ENCODE data around the gene GIGYF1. TPM values are rescaled to one million over a fixed set of nuclear protein-coding genes. Genes with fewer than 3 reads are reported as not detected.

The GIGYF1 gene
- total RNA-seq, 1 donor from 2014 or later = 95.1 TPM

DNA sequence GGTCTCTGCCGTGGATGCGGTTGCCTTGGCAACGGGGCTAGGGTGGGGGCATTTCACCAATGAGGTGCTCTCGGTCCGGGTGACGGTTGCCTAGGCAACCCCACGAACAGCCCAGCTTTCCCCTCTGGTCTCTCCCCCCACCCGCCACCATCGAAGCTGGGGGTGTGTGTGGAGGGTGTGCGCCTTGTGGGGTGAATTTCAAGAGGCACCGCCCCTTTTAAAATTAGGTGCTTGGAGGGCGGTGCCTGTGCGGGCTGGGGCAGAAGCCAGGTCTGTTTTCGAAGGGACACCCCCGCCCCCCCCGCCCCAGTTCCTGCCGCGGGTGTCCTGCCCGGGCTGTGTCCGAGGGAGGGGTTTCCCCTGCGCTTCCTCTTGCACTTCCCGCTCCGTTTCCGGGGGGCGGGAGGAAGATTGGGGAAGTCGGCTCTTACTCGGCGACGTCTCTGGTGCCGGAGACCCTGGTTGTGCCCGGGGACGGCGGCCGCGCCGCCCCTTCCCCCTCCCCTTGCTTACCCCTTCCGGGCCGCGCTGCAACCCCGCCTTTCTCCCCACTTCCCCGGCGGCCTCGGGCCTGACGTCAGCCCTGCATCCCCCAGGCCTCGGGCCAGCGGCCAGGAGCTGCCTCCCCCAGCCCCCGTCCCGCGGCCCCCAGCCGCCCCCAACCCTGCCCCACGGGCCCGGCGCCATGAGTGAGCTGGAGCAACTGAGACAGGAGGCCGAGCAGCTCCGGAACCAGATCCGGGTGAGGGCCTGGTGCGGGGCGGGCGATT is 18.3 kb downstream of the GIGYF1 start:
- H3K36me3 Mint-ChIP-seq (ENCODE audit: insufficient read depth) = peaks cover 6% of the 10 kb centered on the region
- H3K4me1 Mint-ChIP-seq (ENCODE audit: low read depth) = peaks cover 2% of the 10 kb centered on the region
- H3K9me3 Mint-ChIP-seq (ENCODE audit: low read depth) = no peaks in the 10 kb centered on the region
- H3K27ac Mint-ChIP-seq = peak overlapping the region; percentile 56
- TF ChIP-seq, protein P1, sequence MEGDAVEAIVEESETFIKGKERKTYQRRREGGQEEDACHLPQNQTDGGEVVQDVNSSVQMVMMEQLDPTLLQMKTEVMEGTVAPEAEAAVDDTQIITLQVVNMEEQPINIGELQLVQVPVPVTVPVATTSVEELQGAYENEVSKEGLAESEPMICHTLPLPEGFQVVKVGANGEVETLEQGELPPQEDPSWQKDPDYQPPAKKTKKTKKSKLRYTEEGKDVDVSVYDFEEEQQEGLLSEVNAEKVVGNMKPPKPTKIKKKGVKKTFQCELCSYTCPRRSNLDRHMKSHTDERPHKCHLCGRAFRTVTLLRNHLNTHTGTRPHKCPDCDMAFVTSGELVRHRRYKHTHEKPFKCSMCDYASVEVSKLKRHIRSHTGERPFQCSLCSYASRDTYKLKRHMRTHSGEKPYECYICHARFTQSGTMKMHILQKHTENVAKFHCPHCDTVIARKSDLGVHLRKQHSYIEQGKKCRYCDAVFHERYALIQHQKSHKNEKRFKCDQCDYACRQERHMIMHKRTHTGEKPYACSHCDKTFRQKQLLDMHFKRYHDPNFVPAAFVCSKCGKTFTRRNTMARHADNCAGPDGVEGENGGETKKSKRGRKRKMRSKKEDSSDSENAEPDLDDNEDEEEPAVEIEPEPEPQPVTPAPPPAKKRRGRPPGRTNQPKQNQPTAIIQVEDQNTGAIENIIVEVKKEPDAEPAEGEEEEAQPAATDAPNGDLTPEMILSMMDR (IDR thresholded peaks at IDR 0.05; ENCODE audit: unreplicated experiment) = no peak
- DNase-seq (ENCODE audit: low spot score, unreplicated experiment) = peak; percentile 38
- peak overlapping the region; percentile 68 for H3K4me3 Mint-ChIP-seq (ENCODE audit: low read depth)
- H3K27me3 Mint-ChIP-seq = peaks cover 10% of the 10 kb centered on the region

DNA sequence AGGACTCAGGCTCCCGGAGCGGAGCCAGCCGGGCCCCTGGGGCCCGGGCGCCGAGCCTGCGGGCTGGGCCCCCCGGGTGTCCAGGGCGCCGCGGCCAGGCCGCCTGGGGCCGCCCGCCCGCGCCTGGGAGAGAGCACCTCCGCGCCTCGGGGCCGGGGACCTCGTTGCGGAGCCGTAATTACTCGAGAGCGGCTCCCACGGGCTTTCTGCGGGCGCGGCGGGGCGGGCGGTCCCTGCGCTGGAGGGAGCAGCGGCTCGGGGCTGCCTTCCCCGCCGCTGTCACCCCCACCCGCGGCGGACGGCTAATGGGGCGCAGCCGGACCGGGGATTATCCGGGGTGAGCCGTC is 19.0 kb downstream of the GIGYF1 start:
- Mint-ChIP-seq H3K4me1 (ENCODE audit: low read depth) (peaks cover 2% of the 10 kb centered on the region), H3K4me3 (ENCODE audit: low read depth) (peak overlapping the region; percentile 91), H3K36me3 (ENCODE audit: insufficient read depth) (peaks cover 6% of the 10 kb centered on the region), H3K27ac (no peak overlapping the region), H3K27me3 (peaks cover 14% of the 10 kb centered on the region), H3K9me3 (ENCODE audit: low read depth) (no peaks in the 10 kb centered on the region)
- DNase-seq (ENCODE audit: low spot score, unreplicated experiment) = no peak
- TF ChIP-seq, protein P1 (IDR thresholded peaks at IDR 0.05; ENCODE audit: unreplicated experiment) = no peak

DNA sequence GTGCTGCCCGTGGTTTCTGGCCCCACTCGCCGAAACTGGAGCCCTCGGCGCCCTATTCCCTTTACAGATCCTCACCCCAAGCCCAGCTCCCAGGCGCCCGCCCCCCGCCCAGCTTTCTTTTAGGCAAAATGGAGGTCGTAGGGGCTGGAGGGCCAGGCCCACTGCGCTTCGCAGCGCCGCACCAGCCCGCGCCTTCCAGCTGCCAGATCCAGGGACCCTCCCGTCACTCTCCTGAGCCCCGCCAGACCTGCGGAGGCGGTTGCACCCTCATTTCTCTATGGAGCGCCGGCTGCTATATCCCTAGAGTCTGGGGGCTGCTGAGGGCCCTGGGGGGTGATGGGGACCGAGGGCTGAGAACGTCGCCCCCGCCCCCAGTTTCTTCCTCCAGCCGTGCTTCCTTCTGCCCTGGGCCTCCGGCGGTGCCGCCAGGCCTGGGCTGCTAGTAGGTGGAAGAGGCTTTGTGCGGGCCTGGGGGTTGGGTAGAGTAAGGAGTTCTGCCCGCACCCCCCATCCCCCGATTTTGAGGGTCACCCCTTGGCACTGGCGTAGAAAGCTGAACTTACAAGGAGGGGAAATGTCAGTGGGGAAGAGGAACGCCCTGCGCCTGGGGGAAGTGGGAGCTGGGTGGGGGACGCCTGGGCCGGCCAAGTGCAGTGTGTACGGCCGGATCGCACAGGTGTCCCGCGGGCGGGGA is 19.5 kb downstream of the GIGYF1 start:
- H3K9me3 Mint-ChIP-seq (ENCODE audit: low read depth) = no peaks in the 10 kb centered on the region
- H3K36me3 Mint-ChIP-seq (ENCODE audit: insufficient read depth) = peaks cover 6% of the 10 kb centered on the region
- TF ChIP-seq, protein P1 (IDR thresholded peaks at IDR 0.05; ENCODE audit: unreplicated experiment) = no peak
- H3K4me1 Mint-ChIP-seq (ENCODE audit: low read depth) = peaks cover 2% of the 10 kb centered on the region
- no peak for DNase-seq (ENCODE audit: low spot score, unreplicated experiment)
- peaks cover 18% of the 10 kb centered on the region for H3K27me3 Mint-ChIP-seq
- peak overlapping the region; percentile 91 for H3K27ac Mint-ChIP-seq
- H3K4me3 Mint-ChIP-seq (ENCODE audit: low read depth) = peak overlapping the region; percentile 91

DNA sequence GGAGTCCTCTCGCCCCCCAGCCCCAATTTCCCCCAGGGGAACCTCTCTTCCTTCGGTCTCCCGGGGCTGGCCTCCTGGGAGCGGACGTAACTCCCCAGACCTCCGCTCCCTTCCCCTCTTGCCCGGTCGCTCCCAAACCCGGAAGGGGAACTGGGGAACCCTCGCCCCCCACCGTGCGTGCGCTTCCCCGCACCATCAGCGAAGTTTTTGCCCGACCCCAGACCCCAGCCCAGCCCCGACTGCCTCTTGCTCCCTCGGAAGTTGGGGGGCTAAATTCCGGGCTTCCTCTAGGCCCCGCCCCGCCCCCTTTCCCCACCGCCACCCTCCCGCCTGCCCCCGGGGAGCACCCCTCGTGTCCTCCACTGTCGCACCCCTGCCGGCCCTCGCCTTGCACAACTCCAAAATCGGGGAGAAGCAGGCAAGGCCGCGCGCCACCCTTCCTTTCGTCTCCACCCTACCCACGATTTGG is 20.1 kb downstream of the GIGYF1 start:
- Mint-ChIP-seq H3K9me3 (ENCODE audit: low read depth) (no peaks in the 10 kb centered on the region), H3K36me3 (ENCODE audit: insufficient read depth) (peaks cover 6% of the 10 kb centered on the region), H3K27ac (peak overlapping the region; percentile 91), H3K4me3 (ENCODE audit: low read depth) (peak overlapping the region; percentile 91), H3K4me1 (ENCODE audit: low read depth) (peaks cover 2% of the 10 kb centered on the region), H3K27me3 (peaks cover 21% of the 10 kb centered on the region)
- DNase-seq (ENCODE audit: low spot score, unreplicated experiment) = no peak
- TF ChIP-seq, protein P1 (IDR thresholded peaks at IDR 0.05; ENCODE audit: unreplicated experiment) = no peak

DNA sequence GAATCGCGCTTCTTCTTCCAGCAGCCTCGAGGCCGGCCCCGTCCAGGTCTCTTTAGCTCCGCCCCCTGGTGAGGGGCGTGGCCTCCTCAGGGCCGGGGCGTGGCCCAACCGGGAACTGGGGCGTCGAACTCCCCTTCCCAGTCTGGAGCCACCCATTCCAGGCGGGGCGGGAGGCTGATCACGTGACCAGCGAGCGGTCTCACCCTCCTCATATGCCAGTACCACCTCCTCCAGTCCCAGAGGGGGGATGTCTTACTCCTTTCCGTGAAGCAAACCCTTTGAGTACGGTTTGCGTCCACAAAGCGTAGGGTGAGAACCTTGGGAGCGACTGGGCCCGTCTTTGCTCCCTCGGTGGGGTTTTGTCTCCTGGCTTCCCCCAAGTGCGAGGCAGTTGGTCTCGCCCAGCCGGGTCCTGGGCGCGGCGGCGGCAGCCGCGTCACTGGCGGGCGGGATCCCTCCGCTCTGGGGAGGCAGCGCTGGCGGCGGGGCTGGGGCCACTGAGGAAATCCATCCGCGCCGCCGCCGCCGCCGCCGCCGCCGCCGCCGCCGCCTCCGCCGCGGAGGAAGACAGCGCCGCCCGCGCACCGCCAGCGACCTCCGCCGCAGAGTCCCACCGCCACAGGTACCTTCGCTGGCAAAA is 20.6 kb downstream of the GIGYF1 start, which contains the start of gene GNB2:
GNB2 (plus strand) TSS at position 439 of the 640 bp plus-strand sequence. CDS start 2,526 bp downstream, outside the sequence.
- H3K4me3 Mint-ChIP-seq (ENCODE audit: low read depth) = peak within 1 kb of the TSS; percentile 91
- H3K4me1 Mint-ChIP-seq (ENCODE audit: low read depth) = peaks cover 2% of the 10 kb centered on the region
- DNase-seq (ENCODE audit: low spot score, unreplicated experiment) = peak; percentile 99
- H3K27me3 Mint-ChIP-seq = peaks cover 21% of the 10 kb centered on the region
- peaks cover 4% of the 10 kb centered on the region for H3K36me3 Mint-ChIP-seq (ENCODE audit: insufficient read depth)
- TF ChIP-seq, protein P1 (IDR thresholded peaks at IDR 0.05; ENCODE audit: unreplicated experiment) = no peak
- peak within 1 kb of the TSS; percentile 96 for H3K27ac Mint-ChIP-seq
- no peaks in the 10 kb centered on the region for H3K9me3 Mint-ChIP-seq (ENCODE audit: low read depth)
